MM.1S (cell line): ENCODE measurements around the gene ZNF665.

Experiments
- DNase-seq: peaks from one replicate; pipeline ENCODE4 v3.0.0-alpha.2; 2015
- H2AFZ ChIP-seq: fragments of 300-600 bp; sonication (generic); 2 replicates; pipeline ENCODE4 v1.6.0; 2016; ENCODE audit warnings: antibody characterized with exemption, low read length
- H3F3A ChIP-seq: fragments of 300-600 bp; sonication (generic); 2 replicates; pipeline ENCODE4 v1.6.1; 2016; ENCODE audit warnings: mild to moderate bottlenecking, antibody characterized with exemption, low read length, moderate library complexity, mixed read lengths; ENCODE audit not compliant: insufficient read depth
- H3K27ac ChIP-seq: fragments of 300-600 bp; sonication (generic); 2 replicates; pipeline ENCODE4 v1.5.1; 2016; ENCODE audit warnings: mild to moderate bottlenecking, low read length
- H3K27me3 ChIP-seq: fragments of 300-600 bp; sonication (generic); replicated peaks from 2 replicates; pipeline ENCODE4 v1.6.0; 2016; ENCODE audit warnings: low read length; ENCODE audit not compliant: insufficient read depth
- H3K36me3 ChIP-seq: fragments of 300-600 bp; sonication (generic); replicated peaks from 2 replicates; pipeline ENCODE4 v1.6.1; 2016; ENCODE audit warnings: mild to moderate bottlenecking, low read length, mixed read lengths; ENCODE audit not compliant: insufficient read depth
- H3K4me1 ChIP-seq: fragments of 300-600 bp; sonication (generic); 2 replicates; pipeline ENCODE4 v1.6.1; 2016; ENCODE audit warnings: low read length, mixed read lengths
- H3K4me2 ChIP-seq: fragments of 300-600 bp; sonication (generic); 2 replicates; pipeline ENCODE4 v1.6.0; 2016; ENCODE audit warnings: low read depth, low read length
- H3K4me3 ChIP-seq: fragments of 300-600 bp; sonication (generic); 2 replicates; pipeline ENCODE4 v1.5.1; 2016; ENCODE audit warnings: low read length, mixed read lengths
- H3K79me2 ChIP-seq: fragments of 300-600 bp; sonication (generic); 2 replicates; pipeline ENCODE4 v1.6.1; 2016; ENCODE audit warnings: mixed run types, low read length, mixed read lengths
- H3K9ac ChIP-seq: fragments of 300-600 bp; sonication (generic); 2 replicates; pipeline ENCODE4 v1.6.1; 2016; ENCODE audit warnings: low read length, mixed read lengths
- H3K9me2 ChIP-seq: fragments of 300-600 bp; sonication (generic); replicated peaks from 2 replicates; pipeline ENCODE4 v1.6.1; 2016; ENCODE audit warnings: mild to moderate bottlenecking, low read length, mixed read lengths; ENCODE audit not compliant: insufficient read depth
- H3K9me3 ChIP-seq: fragments of 300-600 bp; sonication (generic); replicated peaks from 2 replicates; pipeline ENCODE4 v1.6.1; 2016; ENCODE audit warnings: mild to moderate bottlenecking, low read length, mixed read lengths; ENCODE audit not compliant: insufficient read depth
- H4K20me1 ChIP-seq: fragments of 300-600 bp; sonication (generic); 2 replicates; pipeline ENCODE4 v1.6.1; 2016; ENCODE audit warnings: mild to moderate bottlenecking, low read length, moderate library complexity, mixed read lengths; ENCODE audit not compliant: insufficient read depth
- CTCF ChIP-seq: fragments of 300-600 bp; sonication (generic); IDR thresholded peaks from 2 replicates; pipeline ENCODE4 v1.5.1; 2016; ENCODE audit warnings: antibody characterized with exemption, low read length, mixed read lengths
- EZH2 ChIP-seq: fragments of 300-600 bp; sonication (generic); optimal IDR thresholded peaks from 2 replicates; pipeline ENCODE3; 2017; ENCODE audit warnings: low read depth, mild to moderate bottlenecking, antibody characterized with exemption, low read length, mixed read lengths
- EZH2phosphoT487 ChIP-seq: fragments of 300-600 bp; sonication (generic); IDR thresholded peaks from 2 replicates; pipeline ENCODE4 v1.6.1; 2018; ENCODE audit warnings: antibody characterized with exemption, low read length

ZNF665 gene

GRCh38 chr19:53147645-53148044, 45.5 kb downstream of the ZNF665 start:
- no peak for DNase-seq
- Histone ChIP-seq H3K27ac (no peak overlapping the region), H3F3A (no peaks in the 10 kb centered on the region), H3K79me2 (no peaks in the 10 kb centered on the region), H3K4me1 (no peaks in the 10 kb centered on the region), H3K9me2 (no peaks in the 10 kb centered on the region), H4K20me1 (no peaks in the 10 kb centered on the region), H3K4me2 (no peak overlapping the region), H3K9ac (no peak overlapping the region), H3K27me3 (no peaks in the 10 kb centered on the region), H2AFZ (no peak overlapping the region), H3K4me3 (no peak overlapping the region), H3K9me3 (no peaks in the 10 kb centered on the region), H3K36me3 (no peaks in the 10 kb centered on the region)
- TF ChIP-seq EZH2phosphoT487 (no peak), CTCF (no peak), EZH2 (no peak)

- Histone ChIP-seq H3K27ac (no peak overlapping the region), H3K4me2 (no peak overlapping the region), H3K27me3 (no peaks in the 10 kb centered on the region), H3F3A (no peaks in the 10 kb centered on the region), H2AFZ (no peak overlapping the region), H3K4me1 (no peaks in the 10 kb centered on the region), H3K9me3 (no peaks in the 10 kb centered on the region), H3K9ac (no peak overlapping the region), H3K36me3 (no peaks in the 10 kb centered on the region), H4K20me1 (no peaks in the 10 kb centered on the region), H3K4me3 (no peak overlapping the region), H3K9me2 (no peaks in the 10 kb centered on the region), H3K79me2 (no peaks in the 10 kb centered on the region)
- DNase-seq: no peak
- TF ChIP-seq EZH2phosphoT487: no peak
- no peak for TF ChIP-seq CTCF
- TF ChIP-seq EZH2: no peak
These were observed 52.8 kb downstream of the ZNF665 start for GRCh38 chr19:53140351-53140750.

GRCh38 chr19:53136432-53136831, 56.7 kb downstream of the ZNF665 start:
- Histone ChIP-seq H2AFZ (no peak overlapping the region), H3K36me3 (no peaks in the 10 kb centered on the region), H3K4me1 (no peaks in the 10 kb centered on the region), H3K9ac (no peak overlapping the region), H4K20me1 (no peaks in the 10 kb centered on the region), H3K9me3 (no peaks in the 10 kb centered on the region; the same call in 1 of the 2 replicates), H3K4me3 (no peak overlapping the region), H3K4me2 (no peak overlapping the region), H3K27me3 (no peaks in the 10 kb centered on the region), H3F3A (no peaks in the 10 kb centered on the region), H3K79me2 (no peaks in the 10 kb centered on the region), H3K9me2 (no peaks in the 10 kb centered on the region), H3K27ac (no peak overlapping the region)
- TF ChIP-seq EZH2phosphoT487: no peak
- no peak for TF ChIP-seq CTCF
- DNase-seq: no peak
